ENCODE results near the gene PRPF31.

GRCh38 chr19:54104998-54105715 is 10.4 kb upstream of the PRPF31 start:
- TF ChIP-seq EP300 (IDR thresholded peaks at IDR 0.05) (no peak), POLR2A (IDR thresholded peaks at IDR 0.05) (no peak)

Measured in suprapubic skin (tissue), 2 donors.